Thoracic aorta (tissue), 2 donors: ENCODE results near the gene PYGB. TPM values are rescaled to one million over a fixed set of nuclear protein-coding genes. Genes with fewer than 3 reads are reported as not detected.
A peak's percentile ranks its signal among the peaks of the same experiment; 100 is the strongest.

Experiments
- ATAC-seq: fragments of 150-250 bp; one replicate; pipeline ENCODE4 v1.8.0; 2017; ENCODE audit warnings: low read depth; ENCODE audit not compliant: insufficient number of reproducible peaks, low FRiP score
- DNase-seq: peaks from one replicate; pipeline ENCODE4 v3.0.0-alpha.2; 2020; ENCODE audit warnings: low spot score
- H3K27ac ChIP-seq, 2 donors: fragments of 200-600 bp; sonication (generic); 1 replicate in 1 of 2; 2 replicates in 1 of 2; pipeline ENCODE4 v1.5.1; 2016; ENCODE audit warnings: mild to moderate bottlenecking in 2 of 2, moderate library complexity in 2 of 2
- H3K27me3 ChIP-seq: fragments of 200-600 bp; sonication (generic); replicated peaks from 2 replicates; pipeline ENCODE4 v1.6.0; 2016; ENCODE audit warnings: mild to moderate bottlenecking; ENCODE audit not compliant: insufficient read depth
- H3K36me3 ChIP-seq: fragments of 200-600 bp; sonication (generic); one replicate; pipeline ENCODE4 v1.5.1; 2016
- H3K4me1 ChIP-seq, 2 donors: fragments of 200-600 bp; sonication (generic); 1 replicate in 1 of 2; 2 replicates in 1 of 2; pipeline versions ENCODE4 v1.5.1 to v1.6.0; 2016; ENCODE audit warnings: low read depth in 2 of 2, mild to moderate bottlenecking in 1 of 2; ENCODE audit not compliant: control insufficient read depth in 1 of 2
- H3K4me3 ChIP-seq: fragments of 200-600 bp; sonication (generic); 2 replicates; pipeline ENCODE4 v1.5.1; 2016; ENCODE audit warnings: mild to moderate bottlenecking
- H3K9me3 ChIP-seq: fragments of 200-600 bp; sonication (generic); 2 replicates; pipeline ENCODE4 v1.5.1; 2016
- total RNA-seq, 2 donors: library from RNA; depleted of rRNA; stranded (reverse); fragments of >200 nt; gene quantifications; one replicate each; pipeline versions ENCODE4 v1.1.0 to v1.2.3, GENCODE V29; 2016
- TF ChIP-seq, protein P1 (sequence below): fragments of 200-600 bp; sonication (generic); IDR thresholded peaks from one replicate; pipeline ENCODE4 v1.5.1; 2019; ENCODE audit warnings: antibody characterized with exemption

Gene PYGB
- total RNA-seq, 2 donors from 2014 or later: 124 to 256 TPM

GRCh38 chr20:25247518-25247955, 348 bp upstream of the PYGB start:
- Histone ChIP-seq H3K27me3 (no peaks in the 10 kb centered on the region), H3K4me3 (peak overlapping the region; percentile 76), H3K4me1 (peaks cover 18 to 43% of the 10 kb centered on the region in 2 donors), H3K27ac (peak overlapping the region; percentile 94 to 95), H3K36me3 (no peaks in the 10 kb centered on the region), H3K9me3 (no peaks in the 10 kb centered on the region)
- TF ChIP-seq, protein P1, sequence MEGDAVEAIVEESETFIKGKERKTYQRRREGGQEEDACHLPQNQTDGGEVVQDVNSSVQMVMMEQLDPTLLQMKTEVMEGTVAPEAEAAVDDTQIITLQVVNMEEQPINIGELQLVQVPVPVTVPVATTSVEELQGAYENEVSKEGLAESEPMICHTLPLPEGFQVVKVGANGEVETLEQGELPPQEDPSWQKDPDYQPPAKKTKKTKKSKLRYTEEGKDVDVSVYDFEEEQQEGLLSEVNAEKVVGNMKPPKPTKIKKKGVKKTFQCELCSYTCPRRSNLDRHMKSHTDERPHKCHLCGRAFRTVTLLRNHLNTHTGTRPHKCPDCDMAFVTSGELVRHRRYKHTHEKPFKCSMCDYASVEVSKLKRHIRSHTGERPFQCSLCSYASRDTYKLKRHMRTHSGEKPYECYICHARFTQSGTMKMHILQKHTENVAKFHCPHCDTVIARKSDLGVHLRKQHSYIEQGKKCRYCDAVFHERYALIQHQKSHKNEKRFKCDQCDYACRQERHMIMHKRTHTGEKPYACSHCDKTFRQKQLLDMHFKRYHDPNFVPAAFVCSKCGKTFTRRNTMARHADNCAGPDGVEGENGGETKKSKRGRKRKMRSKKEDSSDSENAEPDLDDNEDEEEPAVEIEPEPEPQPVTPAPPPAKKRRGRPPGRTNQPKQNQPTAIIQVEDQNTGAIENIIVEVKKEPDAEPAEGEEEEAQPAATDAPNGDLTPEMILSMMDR: no peak
- peak; percentile 27 for ATAC-seq
- DNase-seq: no peak

GRCh38 chr20:25248786-25249172, 894 bp downstream of the PYGB start:
- Histone ChIP-seq H3K4me3 (peak overlapping the region; percentile 76), H3K27ac (peak overlapping the region; percentile 94 to 95), H3K4me1 (peaks cover 18 to 51% of the 10 kb centered on the region in 2 donors), H3K9me3 (no peaks in the 10 kb centered on the region), H3K27me3 (no peaks in the 10 kb centered on the region), H3K36me3 (no peaks in the 10 kb centered on the region)
- ATAC-seq: no peak
- TF ChIP-seq, protein P1: no peak
- DNase-seq: no peak

DNA sequence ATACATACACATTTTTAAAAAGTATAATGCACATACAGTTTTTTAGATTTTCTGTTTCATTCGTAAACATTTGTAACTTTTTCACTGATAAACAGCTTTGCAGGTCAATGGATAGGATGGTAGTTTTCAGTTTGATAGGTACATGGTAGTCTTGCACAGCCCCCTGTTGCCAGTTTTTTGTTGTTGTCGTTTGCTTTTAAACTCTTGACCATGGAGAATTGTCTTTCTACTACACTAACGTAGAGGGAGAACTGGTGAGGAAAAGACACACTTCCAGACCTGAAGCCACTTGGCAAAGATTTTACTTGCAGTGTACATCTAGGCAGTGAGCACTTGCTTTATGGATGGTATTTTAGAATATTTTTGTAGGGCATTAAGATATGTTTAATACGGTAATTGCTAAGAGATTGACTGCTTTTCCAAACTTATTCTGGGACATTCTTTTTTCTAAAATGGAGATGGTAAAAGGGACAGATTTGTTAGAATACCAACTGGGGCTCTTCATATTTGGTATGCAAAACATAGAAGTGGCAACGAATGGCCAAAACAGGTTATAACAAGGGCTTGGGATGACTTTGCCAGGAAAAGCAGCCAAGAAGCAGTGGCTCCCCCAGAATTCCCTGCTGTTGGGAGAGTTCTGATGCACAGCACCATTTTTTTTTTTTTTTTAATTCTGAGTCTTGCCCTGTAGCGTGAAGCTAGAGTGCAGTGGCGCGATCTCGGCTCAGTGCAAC, 1.5 kb downstream of the PYGB start:
- H3K36me3 ChIP-seq: no peaks in the 10 kb centered on the region
- no peaks in the 10 kb centered on the region for H3K9me3 ChIP-seq
- ATAC-seq: no peak
- H3K27me3 ChIP-seq: no peaks in the 10 kb centered on the region
- peaks cover 18 to 53% of the 10 kb centered on the region in 2 donors for H3K4me1 ChIP-seq
- peak overlapping the region; percentile 76 for H3K4me3 ChIP-seq
- DNase-seq: no peak
- TF ChIP-seq, protein P1: no peak
- H3K27ac ChIP-seq: peak overlapping the region; percentile 94 to 95

GRCh38 chr20:25250508-25250907, 2.6 kb downstream of the PYGB start:
- ATAC-seq: no peak
- no peaks in the 10 kb centered on the region for H3K36me3 ChIP-seq
- no peak for DNase-seq
- TF ChIP-seq, protein P1: no peak
- no peaks in the 10 kb centered on the region for H3K9me3 ChIP-seq
- H3K4me1 ChIP-seq: peaks cover 23 to 64% of the 10 kb centered on the region in 2 donors
- peak overlapping the region in 1 of 2 donors; percentile 95 for H3K27ac ChIP-seq
- peak overlapping the region; percentile 76 for H3K4me3 ChIP-seq
- H3K27me3 ChIP-seq: no peaks in the 10 kb centered on the region

GRCh38 chr20:25251019-25251418, 3.1 kb downstream of the PYGB start:
- TF ChIP-seq, protein P1: no peak
- Histone ChIP-seq H3K27ac (no peak overlapping the region), H3K4me1 (peaks cover 28 to 69% of the 10 kb centered on the region in 2 donors), H3K4me3 (peak overlapping the region; percentile 76), H3K36me3 (no peaks in the 10 kb centered on the region), H3K27me3 (no peaks in the 10 kb centered on the region), H3K9me3 (no peaks in the 10 kb centered on the region)
- no peak for DNase-seq
- ATAC-seq: no peak
